Mucosa of stomach (tissue), 1 donor: Measurements from ENCODE around the gene LTBP1.
A peak's percentile ranks its signal among the peaks of the same experiment; 100 is the strongest.
"Not testable (repeated sequence)": the region's sequence is repeated elsewhere in the genome, so short reads cannot be mapped to it uniquely, and the experiment has no call there.

ENCODE experiments used
- H3K27me3 ChIP-seq: one replicate; pipeline ENCODE4 v1.7.0; 2013; ENCODE audit warnings: mild to moderate bottlenecking, low read length; ENCODE audit not compliant: control insufficient read depth, insufficient read depth
- H3K36me3 ChIP-seq: one replicate; pipeline ENCODE4 v1.7.0; 2013; ENCODE audit warnings: low read length; ENCODE audit not compliant: control insufficient read depth, insufficient read depth
- H3K4me1 ChIP-seq: one replicate; pipeline ENCODE4 v1.7.0; 2013; ENCODE audit warnings: mild to moderate bottlenecking, low read length; ENCODE audit not compliant: control insufficient read depth, insufficient read depth
- H3K4me3 ChIP-seq: one replicate; pipeline ENCODE4 v1.7.0; 2013; ENCODE audit warnings: low read length
- H3K9ac ChIP-seq: one replicate; pipeline ENCODE4 v1.7.0; 2013; ENCODE audit warnings: mild to moderate bottlenecking, low read length, moderate library complexity
- H3K9me3 ChIP-seq: one replicate; pipeline ENCODE4 v1.7.0; 2013; ENCODE audit warnings: mild to moderate bottlenecking, low read length, moderate library complexity; ENCODE audit not compliant: control insufficient read depth
- donor health status: Pancreatic carcinoma.

Gene LTBP1

GRCh38 chr2:32976409-32977063, 29.8 kb downstream of the LTBP1 start:
- no peaks in the 10 kb centered on the region for H3K9me3 ChIP-seq
- peak overlapping the region; percentile 30 for H3K9ac ChIP-seq
- H3K36me3 ChIP-seq: no peaks in the 10 kb centered on the region
- H3K4me3 ChIP-seq: peak overlapping the region; percentile 2
- H3K27me3 ChIP-seq: no peaks in the 10 kb centered on the region
- H3K4me1 ChIP-seq: peaks cover 19% of the 10 kb centered on the region

GRCh38 chr2:32977228-32977758, 30.5 kb downstream of the LTBP1 start:
- Histone ChIP-seq H3K4me3 (peak overlapping the region; percentile 2), H3K4me1 (peaks cover 19% of the 10 kb centered on the region), H3K27me3 (no peaks in the 10 kb centered on the region), H3K9ac (peak overlapping the region; percentile 30), H3K36me3 (no peaks in the 10 kb centered on the region), H3K9me3 (no peaks in the 10 kb centered on the region)

DNA sequence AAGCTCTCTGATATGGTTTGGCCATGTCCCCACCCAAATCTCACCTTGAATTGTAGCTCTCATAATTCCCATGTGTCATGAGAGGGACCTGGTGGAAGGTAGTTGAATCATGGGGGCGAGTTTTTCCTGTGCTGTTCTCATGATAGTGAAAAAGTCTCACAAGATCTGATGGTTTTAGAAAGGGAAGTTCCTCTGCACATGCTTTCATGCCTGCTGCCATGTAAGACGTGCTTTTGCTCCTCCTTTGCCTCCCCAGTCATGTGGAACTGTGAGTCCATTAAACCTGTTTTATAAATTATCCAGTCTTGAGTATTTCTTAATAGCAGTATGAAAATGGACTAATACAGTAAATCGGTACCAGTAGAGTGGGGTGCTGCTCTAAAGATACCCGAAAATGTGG, 34.9 kb downstream of the LTBP1 start:
- Histone ChIP-seq H3K4me1 (peaks cover 11% of the 10 kb centered on the region), H3K4me3 (no peak overlapping the region), H3K9ac (no peak overlapping the region), H3K9me3 (no peaks in the 10 kb centered on the region), H3K36me3 (no peaks in the 10 kb centered on the region), H3K27me3 (no peaks in the 10 kb centered on the region)

- not testable (repeated sequence) for H3K4me1 ChIP-seq, H3K4me3 ChIP-seq, H3K36me3 ChIP-seq, H3K9me3 ChIP-seq, H3K9ac ChIP-seq, H3K27me3 ChIP-seq
Measured at GRCh38 chr2:32983193-32983924, 36.6 kb downstream of the LTBP1 start.

DNA sequence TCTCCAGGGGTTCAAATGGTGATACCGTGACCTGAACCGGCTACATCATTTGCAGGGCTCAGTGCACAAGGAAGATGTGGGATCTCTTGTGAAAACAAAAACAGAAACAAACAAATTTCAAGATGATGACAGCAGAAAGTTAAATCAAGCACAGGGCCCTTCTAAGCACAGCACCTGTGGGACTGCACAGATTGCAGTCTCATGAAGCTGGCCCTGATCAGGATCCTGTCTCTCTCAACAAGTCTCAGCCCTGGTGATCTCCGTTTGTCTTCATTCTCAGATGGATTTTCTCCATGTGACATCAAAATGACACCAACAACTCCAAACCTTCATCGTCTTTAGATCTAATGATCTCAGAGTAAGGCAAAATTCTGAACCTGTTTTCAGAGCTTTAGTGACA, 39.7 kb downstream of the LTBP1 start:
- Histone ChIP-seq H3K9me3 (no peaks in the 10 kb centered on the region), H3K36me3 (no peaks in the 10 kb centered on the region), H3K4me1 (no peaks in the 10 kb centered on the region), H3K4me3 (no peak overlapping the region), H3K9ac (no peak overlapping the region), H3K27me3 (no peaks in the 10 kb centered on the region)

- no peaks in the 10 kb centered on the region for H3K4me1 ChIP-seq
- no peaks in the 10 kb centered on the region for H3K36me3 ChIP-seq
- no peak overlapping the region for H3K4me3 ChIP-seq
- H3K9me3 ChIP-seq: no peaks in the 10 kb centered on the region
- H3K9ac ChIP-seq: no peak overlapping the region
- H3K27me3 ChIP-seq: no peaks in the 10 kb centered on the region
Measured at GRCh38 chr2:32988525-32988924, 41.8 kb downstream of the LTBP1 start.

DNA sequence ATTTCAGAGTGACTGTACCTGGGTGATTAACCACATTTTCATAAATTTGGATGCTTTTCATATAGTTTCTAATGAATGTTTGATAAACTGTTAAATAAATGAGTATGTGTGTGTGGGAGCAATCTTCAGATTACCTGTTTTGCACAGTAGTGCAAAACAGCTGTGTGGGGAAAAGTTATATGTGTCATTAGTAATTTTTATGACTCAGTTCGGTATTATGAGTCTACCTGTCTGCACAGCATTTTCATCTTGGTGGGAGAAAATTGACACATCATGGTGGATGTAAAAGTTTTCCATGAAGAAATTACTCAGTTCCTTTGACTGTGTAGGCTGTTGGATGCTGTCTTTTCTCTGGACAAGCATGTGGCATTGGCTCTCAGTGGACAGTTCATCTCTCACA, 43.8 kb downstream of the LTBP1 start:
- no peaks in the 10 kb centered on the region for H3K27me3 ChIP-seq
- H3K36me3 ChIP-seq: no peaks in the 10 kb centered on the region
- H3K9me3 ChIP-seq: no peaks in the 10 kb centered on the region
- H3K4me3 ChIP-seq: no peak overlapping the region
- H3K4me1 ChIP-seq: no peaks in the 10 kb centered on the region
- no peak overlapping the region for H3K9ac ChIP-seq

DNA sequence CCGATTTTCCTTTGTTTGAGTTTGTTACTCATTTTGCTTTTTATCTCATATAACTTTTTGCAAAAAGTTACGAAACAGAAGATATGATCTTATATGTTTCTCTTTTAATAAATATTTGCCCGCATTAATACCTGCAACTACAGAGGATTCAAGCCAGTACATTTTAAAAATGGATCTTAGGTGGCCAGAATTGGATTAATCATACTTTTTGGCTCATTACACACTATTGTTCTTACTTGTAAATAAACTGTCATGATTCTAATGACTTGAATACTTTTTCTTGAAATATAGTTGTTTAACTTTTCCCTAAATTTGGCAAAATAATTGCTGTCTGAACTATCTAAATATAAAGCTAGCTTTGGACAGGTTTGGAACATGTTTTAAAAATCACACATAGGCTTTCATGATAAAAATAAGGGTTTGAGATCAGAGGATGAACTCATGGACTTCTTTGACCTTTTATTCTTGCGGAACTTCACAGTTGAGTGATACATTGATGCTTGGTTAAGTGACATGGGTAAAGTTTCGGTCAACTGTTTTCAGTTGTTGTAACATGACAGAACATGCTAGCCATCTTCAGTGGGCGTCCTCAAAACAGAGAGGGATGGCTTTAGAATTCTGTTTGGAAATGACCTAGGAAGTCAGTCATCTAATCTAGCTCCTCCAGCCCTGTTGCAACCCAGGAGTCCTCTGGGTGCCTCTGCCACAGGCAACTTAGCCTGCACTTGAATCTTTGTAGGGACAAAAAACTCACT, 44.5 kb downstream of the LTBP1 start:
- Histone ChIP-seq H3K36me3 (no peaks in the 10 kb centered on the region), H3K4me1 (no peaks in the 10 kb centered on the region), H3K9me3 (no peaks in the 10 kb centered on the region), H3K27me3 (no peaks in the 10 kb centered on the region), H3K9ac (no peak overlapping the region), H3K4me3 (no peak overlapping the region)

- Histone ChIP-seq H3K9ac (no peak overlapping the region), H3K4me3 (no peak overlapping the region), H3K36me3 (no peaks in the 10 kb centered on the region), H3K4me1 (no peaks in the 10 kb centered on the region), H3K9me3 (no peaks in the 10 kb centered on the region), H3K27me3 (no peaks in the 10 kb centered on the region)
Measured at GRCh38 chr2:32993005-32993539, 46.3 kb downstream of the LTBP1 start.

DNA sequence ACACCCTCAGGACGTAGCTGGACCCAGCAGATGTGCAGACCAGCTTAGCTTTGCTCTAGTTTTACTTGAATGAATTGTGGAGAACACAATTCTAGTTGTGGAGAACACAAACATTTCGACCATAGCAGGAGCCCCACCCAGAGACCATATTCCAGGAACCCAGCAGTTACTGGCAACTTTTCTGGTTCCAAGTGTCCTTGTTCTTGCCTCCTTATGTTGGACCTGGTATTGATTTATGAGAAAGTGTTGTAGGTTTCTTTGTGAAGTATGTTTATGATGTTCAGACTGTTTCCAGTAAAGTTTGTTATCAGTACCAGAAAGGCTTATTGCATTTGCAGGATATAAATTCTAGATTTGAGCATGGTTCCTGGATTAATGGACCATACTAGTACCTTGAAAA, 51.0 kb downstream of the LTBP1 start:
- Histone ChIP-seq H3K4me3 (no peak overlapping the region), H3K36me3 (no peaks in the 10 kb centered on the region), H3K9me3 (no peaks in the 10 kb centered on the region), H3K4me1 (no peaks in the 10 kb centered on the region), H3K9ac (no peak overlapping the region), H3K27me3 (no peaks in the 10 kb centered on the region)

GRCh38 chr2:33000986-33001385, 54.2 kb downstream of the LTBP1 start:
- Histone ChIP-seq H3K4me3 (no peak overlapping the region), H3K9ac (no peak overlapping the region), H3K4me1 (peaks cover 11% of the 10 kb centered on the region), H3K27me3 (no peaks in the 10 kb centered on the region), H3K36me3 (no peaks in the 10 kb centered on the region), H3K9me3 (no peaks in the 10 kb centered on the region)

- H3K9me3 ChIP-seq: no peaks in the 10 kb centered on the region
- H3K4me1 ChIP-seq: peaks cover 18% of the 10 kb centered on the region
- H3K4me3 ChIP-seq: no peak overlapping the region
- no peak overlapping the region for H3K9ac ChIP-seq
- H3K36me3 ChIP-seq: no peaks in the 10 kb centered on the region
- no peaks in the 10 kb centered on the region for H3K27me3 ChIP-seq
Measured at GRCh38 chr2:33001823-33002222, 55.1 kb downstream of the LTBP1 start.
